Ammon's horn (tissue), 1 donor: Measurements from ENCODE around the gene HES7.

Experiments used
- DNase-seq: peaks from one replicate; pipeline ENCODE4 v3.0.0-alpha.2; 2016; ENCODE audit warnings: low spot score

Gene HES7

DNA sequence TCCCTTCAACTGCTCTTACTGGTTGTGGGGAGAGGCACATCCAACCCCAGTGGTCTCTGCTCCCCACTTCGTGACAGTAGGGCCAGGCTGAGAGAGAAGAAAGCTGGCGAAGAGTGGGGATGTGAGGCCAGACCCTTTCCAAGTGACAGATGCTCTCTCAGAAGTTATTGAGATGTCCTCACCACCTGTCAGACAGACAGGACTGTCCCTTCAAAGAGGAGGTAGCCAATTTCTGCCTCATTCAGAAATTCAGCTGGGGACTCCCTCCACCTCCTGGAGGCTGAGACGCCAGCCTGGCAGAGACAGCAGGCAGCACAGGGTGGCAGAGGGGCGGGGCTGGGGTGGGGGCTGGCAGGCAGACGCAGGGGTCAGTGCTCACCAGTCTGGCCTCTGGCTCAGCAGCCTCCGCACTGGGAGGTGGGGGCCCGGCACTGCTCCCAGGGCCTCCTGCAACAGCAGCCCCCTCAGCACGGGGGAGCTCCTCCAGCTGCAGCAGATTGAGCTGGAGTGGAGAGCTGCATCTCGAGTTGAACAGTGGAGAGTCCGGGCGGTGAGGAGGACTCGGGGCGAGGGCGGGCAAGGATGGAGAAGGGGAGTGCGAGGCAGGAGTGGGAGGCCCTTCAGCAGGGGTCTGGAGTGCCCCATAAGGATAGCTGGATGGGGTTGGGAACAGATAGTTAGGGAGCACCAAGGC, 19.1 kb upstream of the HES7 start:
- no peak for DNase-seq

GRCh38 chr17:8142158-8142886, 18.4 kb upstream of the HES7 start:
- DNase-seq, result no peak

- no peak for DNase-seq
These were observed 17.8 kb upstream of the HES7 start for GRCh38 chr17:8141741-8142140.

DNA sequence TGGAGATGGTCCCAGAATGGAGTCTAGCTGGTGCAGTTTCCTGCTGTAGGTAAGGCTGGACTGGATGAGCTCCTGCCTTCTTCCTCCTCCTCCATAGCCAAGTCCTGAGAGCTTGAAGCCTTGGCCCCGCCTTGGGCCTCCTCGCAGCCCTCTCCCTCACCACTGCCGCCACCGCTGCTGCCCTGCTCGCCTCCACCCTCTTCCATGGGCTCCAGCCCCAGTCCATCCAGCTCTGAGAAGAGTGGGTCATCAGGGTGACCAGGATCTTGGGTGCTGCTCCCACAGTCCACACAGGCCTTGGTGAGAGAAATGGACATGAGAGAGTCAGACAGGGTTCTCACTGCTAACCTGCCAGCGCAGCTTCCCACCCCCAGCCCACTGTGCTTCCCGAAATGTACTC, 17.1 kb upstream of the HES7 start:
- no peak for DNase-seq

DNA sequence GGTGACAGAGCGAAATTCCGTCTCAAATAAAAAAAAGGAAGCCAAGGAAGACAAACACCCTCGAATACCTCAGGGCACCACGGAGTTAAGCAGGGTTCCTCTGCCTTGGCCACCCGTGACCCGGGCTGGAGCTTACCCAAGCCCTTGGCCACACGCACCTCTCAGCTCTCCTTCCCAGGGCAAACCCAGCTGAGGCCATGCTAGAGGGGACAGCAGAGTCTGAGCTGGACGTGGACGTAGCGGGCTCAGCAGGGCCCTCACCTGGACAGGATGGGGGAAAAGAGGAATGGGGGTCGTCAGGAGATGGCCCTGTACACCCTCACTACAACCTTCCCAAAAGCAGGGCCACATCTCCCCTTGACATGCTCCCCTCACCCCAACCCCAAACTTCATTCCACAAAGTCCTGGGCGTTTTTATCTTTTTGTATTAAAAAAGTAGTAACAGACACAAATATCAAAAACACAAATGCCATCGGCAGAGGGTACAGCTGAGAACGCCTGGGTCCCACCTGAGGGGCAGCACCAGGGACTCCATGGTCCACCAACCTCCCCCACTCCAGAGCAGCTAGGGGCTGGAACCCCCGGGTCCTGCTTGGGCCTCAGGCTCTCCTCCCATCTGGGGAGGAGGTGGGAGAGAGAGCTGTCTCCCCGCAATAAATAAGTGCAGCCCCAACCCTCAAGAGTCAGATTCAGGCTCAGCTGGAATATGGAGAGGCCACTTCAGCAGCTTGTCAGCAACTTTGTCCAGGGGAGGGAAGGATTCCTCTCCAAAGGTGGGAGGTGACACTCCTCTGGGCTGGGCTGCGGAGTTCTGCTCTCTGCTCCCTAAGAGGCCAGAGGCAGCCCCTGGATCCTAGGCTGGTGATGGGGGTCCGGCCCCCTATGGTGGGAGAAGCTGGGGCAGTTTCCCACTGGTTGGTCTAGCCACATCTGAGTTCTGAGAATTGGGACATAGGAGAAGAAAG, 16.4 kb upstream of the HES7 start:
- no peak for DNase-seq

DNA sequence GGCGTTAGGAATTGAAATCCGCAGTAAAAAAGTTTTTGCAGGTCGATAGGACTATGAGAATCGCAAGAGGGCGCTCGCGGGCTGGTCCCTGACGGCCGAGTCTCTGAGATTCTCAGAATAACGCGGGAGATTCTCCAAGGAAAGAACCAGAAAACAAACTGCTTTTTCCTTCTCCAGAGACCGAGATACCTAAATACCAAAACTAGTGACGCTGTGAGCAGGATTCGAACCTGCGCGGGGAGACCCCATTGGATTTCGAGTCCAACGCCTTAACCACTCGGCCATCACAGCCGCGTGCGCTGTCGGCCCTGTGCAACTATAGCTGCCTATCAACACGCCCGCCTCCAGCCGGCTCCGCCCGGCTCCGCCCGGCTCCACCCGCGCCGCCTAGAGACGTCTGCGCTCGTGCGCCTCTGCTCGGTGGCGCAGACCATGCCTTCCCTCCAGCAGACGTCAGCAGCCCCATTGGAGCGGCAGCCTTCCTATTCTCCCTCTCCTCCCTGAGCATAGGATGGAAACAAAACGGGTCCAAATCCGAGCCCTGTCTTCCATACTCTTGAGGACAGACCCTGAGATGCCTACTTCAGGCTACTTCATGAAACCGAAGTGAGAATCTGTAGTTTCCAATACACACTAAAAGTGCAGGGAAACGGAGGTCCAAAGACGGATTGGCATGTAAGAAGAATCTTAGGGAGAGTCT, 14.9 kb upstream of the HES7 start:
- peak; percentile 90 for DNase-seq

GRCh38 chr17:8138374-8138671, 14.4 kb upstream of the HES7 start:
- DNase-seq, result no peak

- no peak for DNase-seq
These were observed 13.9 kb upstream of the HES7 start for GRCh38 chr17:8137645-8138373.

GRCh38 chr17:8133941-8134340, 10.0 kb upstream of the HES7 start:
- DNase-seq, result no peak

- DNase-seq, result no peak
These were observed 9.5 kb upstream of the HES7 start for GRCh38 chr17:8133399-8133798.

DNA sequence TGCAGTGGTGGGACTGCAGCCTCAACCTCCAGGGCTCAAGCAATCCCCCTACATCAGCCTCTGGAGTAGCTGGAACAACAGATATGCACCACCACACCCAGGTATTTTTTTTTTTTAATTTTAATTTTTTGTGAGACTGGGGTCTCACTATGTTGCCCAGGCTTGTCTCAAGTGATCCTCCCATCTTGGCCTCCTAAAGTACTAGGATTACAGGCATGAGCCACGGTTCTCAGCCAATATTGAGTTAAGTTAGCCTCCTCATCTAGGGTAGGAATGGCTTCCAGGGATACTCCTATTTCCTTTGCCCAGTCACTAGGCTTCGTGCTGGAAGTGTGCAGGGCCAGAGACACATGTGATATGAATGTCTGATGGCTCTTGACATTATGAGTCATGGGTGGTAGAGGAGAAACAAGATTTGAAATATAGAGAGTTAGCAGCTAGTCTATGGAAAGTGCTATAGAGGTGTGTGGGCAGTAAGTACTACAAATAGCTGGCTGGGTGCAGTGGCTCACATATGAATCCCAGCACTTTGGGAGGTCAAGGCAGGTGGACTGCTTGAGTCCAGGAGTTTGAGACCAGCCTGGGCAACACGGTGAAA, 8.0 kb upstream of the HES7 start:
- DNase-seq, result no peak

DNA sequence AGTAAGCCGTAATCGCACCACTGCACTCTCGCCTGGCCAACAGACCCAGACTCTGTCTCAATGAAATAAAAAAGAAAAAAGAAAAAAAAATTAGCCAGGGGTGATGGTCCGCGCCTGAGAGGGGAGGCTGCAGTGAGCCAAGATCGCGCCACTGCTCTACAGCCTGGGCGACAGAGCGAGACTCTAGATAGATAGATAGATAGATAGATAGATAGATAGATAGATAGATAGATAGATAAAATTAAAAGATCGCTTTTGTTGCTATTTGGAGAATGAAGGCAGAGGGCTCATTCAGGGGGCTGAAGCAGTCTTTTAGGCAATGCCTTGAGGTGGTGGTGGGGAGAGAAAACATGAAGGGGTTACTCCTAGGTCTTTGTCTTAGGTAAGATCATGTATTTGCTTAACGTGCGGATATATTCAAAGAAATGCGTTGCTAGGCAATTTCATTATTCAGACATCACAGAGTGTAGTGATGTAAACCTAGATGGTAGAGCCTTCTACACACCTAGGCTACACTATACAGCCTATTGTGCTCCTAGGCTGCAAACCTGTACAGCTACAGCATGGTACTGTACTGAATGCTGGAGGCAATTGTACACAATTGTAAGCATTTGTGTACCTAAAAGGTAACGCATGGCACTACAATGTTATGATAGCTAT, 4.3 kb upstream of the HES7 start:
- DNase-seq, result no peak

DNA sequence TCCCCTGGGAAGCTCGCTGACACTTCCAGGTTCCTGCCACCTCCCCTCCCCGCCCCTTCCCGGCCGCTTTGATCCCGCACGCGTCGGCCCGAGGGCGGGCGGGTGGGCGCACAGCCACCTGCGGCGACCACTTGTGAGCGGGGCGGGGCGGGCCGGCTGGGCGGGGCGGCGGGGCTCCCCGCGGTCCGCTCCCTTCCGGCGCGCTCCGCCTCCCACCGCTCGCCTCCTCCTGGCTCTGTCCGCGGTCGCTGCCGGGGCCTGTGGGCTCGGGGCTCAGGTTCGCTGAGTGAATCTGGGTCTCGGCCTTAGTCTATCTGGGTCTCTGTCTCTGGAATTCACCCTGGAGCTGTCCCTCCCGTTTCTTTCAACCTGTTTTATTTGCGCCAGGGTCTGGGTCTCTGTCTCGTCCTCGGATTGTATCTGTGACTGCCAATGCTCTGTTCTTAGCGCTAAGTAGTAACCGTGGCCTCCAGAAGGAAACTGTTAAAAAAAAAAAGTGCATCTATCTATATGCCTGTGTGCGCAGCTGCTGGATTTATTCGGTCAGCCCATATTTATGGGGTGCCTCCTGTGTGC, 2.7 kb upstream of the HES7 start:
- DNase-seq, result peak; percentile 36

- no peak for DNase-seq
These were observed 2.1 kb upstream of the HES7 start for GRCh38 chr17:8125947-8126490.

DNA sequence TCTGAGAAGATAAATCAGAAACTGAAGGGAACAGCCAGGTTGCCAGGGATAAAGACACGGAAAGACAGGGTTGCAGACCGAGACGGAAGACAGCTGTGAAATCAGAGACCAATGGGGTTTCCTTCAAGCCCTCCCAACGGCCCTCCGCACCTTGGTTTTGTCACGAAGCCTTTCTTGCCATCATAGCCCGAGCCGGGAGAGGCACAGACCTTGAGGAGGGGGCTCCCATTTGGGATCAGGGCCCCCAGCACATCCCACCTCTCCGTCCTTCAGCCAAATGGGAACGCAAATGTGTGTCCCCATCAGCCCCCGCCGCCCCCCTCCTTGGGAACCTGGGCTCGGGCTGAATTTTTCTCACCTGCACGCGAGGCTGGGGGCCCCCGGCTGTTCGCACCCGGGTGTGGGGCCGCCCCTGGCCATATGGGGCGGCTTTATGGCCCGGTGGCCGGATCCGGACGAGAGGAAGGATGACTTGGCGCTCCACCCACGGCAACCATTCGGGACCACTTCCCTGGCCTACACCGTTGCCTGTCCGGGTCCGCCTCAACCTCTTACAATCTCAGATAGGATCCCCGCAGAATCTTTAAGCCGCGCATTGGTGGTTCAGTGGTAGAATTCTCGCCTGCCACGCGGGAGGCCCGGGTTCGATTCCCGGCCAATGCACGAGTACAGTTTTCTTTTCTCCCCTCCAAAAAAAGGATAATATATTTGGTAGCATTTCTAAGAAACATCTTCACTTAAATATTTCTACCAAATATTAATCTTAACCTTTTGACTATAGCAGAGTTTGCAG, 1.4 kb upstream of the HES7 start:
- DNase-seq, result peak; percentile 75

DNA sequence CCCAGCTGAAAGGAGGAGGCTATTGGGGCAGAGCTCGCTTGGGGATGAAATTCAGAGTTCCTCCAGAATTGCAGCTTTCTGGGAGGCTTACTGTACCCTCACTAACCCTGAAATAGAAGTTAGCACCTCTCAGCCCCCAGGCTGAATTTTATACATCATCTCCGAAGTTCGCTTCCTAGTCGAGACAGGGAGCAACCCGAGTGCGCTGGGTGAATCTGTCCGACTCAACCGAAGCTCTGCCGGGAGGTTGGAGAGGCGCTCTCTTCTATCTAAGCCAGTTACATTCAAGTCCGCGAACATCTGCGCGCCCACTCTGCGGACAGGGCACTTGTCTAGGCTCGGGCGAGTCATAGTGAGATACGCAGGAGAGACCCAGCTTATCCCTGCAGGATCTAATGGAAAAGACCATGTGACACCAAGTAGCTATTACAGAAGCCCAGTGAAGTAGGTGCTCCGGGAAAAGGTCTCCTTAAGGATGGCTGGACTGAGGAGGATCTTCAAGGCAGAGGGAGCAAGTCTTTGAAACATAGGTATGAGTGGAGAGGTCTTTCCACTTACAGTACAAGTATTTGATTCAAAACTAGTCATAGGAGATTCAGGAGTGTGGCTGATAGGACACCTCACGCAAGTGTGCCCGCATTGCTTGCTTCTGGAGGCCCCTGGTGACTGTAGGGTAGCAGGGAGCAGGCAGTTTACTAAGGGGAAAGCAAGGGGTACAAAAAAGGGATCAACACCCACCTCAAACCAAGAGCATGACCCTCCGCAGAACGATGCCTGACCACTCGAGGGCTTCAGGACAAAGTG, 646 bp upstream of the HES7 start:
- DNase-seq, result peak; percentile 43

- DNase-seq, result no peak
These were observed 797 bp downstream of the HES7 start for GRCh38 chr17:8122924-8123694.
